Choroid plexus epithelial cell (primary cell): ENCODE results near the gene FDPS.

ENCODE experiments used
- DNase-seq: peaks from one replicate; pipeline ENCODE4 v3.0.0-alpha.2; 2010; ENCODE audit warnings: low read depth
- H3K4me3 ChIP-seq: 2 replicates; pipeline ENCODE4 v1.5.1; 2011; ENCODE audit warnings: low read depth, mild to moderate bottlenecking, control low read depth, low read length, moderate library complexity
- TF ChIP-seq, protein P1 (sequence below): conservative IDR thresholded peaks from 2 replicates; pipeline ENCODE4 v1.5.1; 2011; ENCODE audit warnings: low read depth, mild to moderate bottlenecking, control low read depth, inconsistent platforms, low read length, moderate library complexity

The FDPS gene

GRCh38 chr1:155320252-155320651 is 11.6 kb downstream of the FDPS start:
- TF ChIP-seq, protein P1, sequence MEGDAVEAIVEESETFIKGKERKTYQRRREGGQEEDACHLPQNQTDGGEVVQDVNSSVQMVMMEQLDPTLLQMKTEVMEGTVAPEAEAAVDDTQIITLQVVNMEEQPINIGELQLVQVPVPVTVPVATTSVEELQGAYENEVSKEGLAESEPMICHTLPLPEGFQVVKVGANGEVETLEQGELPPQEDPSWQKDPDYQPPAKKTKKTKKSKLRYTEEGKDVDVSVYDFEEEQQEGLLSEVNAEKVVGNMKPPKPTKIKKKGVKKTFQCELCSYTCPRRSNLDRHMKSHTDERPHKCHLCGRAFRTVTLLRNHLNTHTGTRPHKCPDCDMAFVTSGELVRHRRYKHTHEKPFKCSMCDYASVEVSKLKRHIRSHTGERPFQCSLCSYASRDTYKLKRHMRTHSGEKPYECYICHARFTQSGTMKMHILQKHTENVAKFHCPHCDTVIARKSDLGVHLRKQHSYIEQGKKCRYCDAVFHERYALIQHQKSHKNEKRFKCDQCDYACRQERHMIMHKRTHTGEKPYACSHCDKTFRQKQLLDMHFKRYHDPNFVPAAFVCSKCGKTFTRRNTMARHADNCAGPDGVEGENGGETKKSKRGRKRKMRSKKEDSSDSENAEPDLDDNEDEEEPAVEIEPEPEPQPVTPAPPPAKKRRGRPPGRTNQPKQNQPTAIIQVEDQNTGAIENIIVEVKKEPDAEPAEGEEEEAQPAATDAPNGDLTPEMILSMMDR: no peak
- no peak for DNase-seq
- H3K4me3 ChIP-seq: peak overlapping the region; percentile 68

- DNase-seq: peak; percentile 58
- H3K4me3 ChIP-seq: peak within 1 kb of the TSS; percentile 68
- TF ChIP-seq, protein P1: no peak
Observed at GRCh38 chr1:155320661-155321617, 12.3 kb downstream of the FDPS start, which contains the start of gene RUSC1. Gene RUSC1, plus strand, starts transcription at chr1:155320894. Its CDS starts 880 bp downstream, at chr1:155321774.

DNA sequence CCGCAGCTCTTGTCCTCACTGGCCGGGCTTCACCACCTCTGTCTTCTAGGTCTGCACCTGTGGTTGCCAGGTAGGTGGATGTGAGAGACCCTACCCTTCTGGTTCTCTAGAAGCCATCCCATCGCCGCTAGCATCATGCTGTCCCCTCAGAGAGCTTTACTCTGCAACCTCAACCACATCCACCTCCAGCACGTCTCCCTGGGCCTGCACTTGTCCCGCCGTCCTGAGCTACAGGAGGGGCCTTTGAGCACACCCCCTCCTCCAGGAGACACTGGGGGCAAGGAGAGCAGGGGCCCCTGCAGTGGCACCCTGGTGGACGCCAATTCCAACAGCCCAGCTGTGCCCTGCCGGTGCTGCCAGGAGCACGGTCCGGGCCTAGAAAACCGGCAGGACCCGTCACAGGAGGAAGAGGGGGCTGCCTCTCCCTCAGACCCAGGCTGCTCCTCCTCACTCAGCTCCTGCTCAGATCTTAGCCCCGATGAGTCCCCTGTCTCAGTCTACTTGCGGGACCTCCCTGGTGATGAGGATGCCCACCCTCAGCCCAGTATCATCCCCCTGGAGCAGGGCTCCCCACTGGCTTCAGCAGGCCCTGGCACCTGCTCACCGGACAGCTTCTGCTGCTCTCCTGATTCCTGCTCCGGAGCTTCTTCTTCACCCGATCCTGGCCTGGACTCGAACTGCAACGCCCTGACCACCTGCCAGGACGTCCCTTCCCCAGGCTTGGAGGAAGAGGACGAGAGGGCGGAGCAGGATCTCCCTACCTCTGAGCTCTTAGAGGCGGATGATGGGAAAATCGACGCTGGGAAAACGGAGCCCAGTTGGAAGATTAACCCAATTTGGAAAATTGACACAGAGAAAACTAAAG is 13.2 kb downstream of the FDPS start:
- H3K4me3 ChIP-seq: peak overlapping the region; percentile 68
- TF ChIP-seq, protein P1: no peak
- DNase-seq: no peak

DNA sequence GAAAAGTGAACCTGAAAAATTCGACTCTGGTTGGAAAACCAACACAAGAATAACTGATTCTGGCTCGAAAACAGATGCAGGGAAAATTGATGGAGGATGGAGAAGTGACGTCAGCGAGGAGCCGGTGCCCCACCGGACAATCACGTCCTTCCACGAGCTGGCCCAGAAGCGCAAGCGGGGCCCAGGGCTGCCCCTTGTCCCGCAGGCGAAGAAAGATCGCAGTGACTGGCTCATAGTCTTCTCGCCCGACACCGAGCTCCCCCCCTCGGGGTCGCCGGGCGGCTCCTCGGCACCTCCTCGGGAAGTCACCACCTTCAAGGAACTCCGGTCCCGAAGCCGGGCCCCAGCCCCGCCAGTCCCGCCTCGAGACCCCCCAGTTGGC is 13.9 kb downstream of the FDPS start:
- TF ChIP-seq, protein P1: no peak
- H3K4me3 ChIP-seq: peak overlapping the region; percentile 72
- DNase-seq: peak; percentile 33

GRCh38 chr1:155322953-155323728 is 14.5 kb downstream of the FDPS start:
- peak overlapping the region; percentile 72 for H3K4me3 ChIP-seq
- TF ChIP-seq, protein P1: peak; percentile 77

GRCh38 chr1:155323729-155324036 is 15.0 kb downstream of the FDPS start:
- TF ChIP-seq, protein P1: no peak
- peak overlapping the region; percentile 72 for H3K4me3 ChIP-seq
- DNase-seq: peak; percentile 94

More at GRCh38 chr1:155322953-155323728, 14.5 kb downstream of the FDPS start:
- peak; percentile 92 for DNase-seq
